ENCODE data around the gene OPN3. TPM values are rescaled to one million over a fixed set of nuclear protein-coding genes. Genes with fewer than 3 reads are reported as not detected.

The OPN3 gene
- total RNA-seq, 1 experiment from 2014 or later, result 55.3 TPM

- no peak for DNase-seq
- no peaks in the 10 kb centered on the region for H3K36me3 ChIP-seq (replicated peaks; ENCODE audit: control insufficient read depth, insufficient read depth, low read length)
- H3K4me3 ChIP-seq (ENCODE audit: insufficient read depth, low read depth, low read length), result no peak overlapping the region
- H3K27me3 ChIP-seq (ENCODE audit: control insufficient read depth, insufficient read depth, low read length), result no peaks in the 10 kb centered on the region
Measured at GRCh38 chr1:241658081-241658793, 18.1 kb upstream of the OPN3 start.

- Histone ChIP-seq H3K36me3 (replicated peaks; ENCODE audit: control insufficient read depth, insufficient read depth, low read length) (no peaks in the 10 kb centered on the region), H3K4me3 (ENCODE audit: insufficient read depth, low read depth, low read length) (no peak overlapping the region), H3K27me3 (ENCODE audit: control insufficient read depth, insufficient read depth, low read length) (no peaks in the 10 kb centered on the region)
- no peak for DNase-seq
Measured at GRCh38 chr1:241654641-241655040, 14.5 kb upstream of the OPN3 start.

- no peak overlapping the region for H3K4me3 ChIP-seq (ENCODE audit: insufficient read depth, low read depth, low read length)
- H3K36me3 ChIP-seq (replicated peaks; ENCODE audit: control insufficient read depth, insufficient read depth, low read length), result no peaks in the 10 kb centered on the region
- H3K27me3 ChIP-seq (ENCODE audit: control insufficient read depth, insufficient read depth, low read length), result no peaks in the 10 kb centered on the region
- DNase-seq, result no peak
Measured at GRCh38 chr1:241654019-241654418, 13.8 kb upstream of the OPN3 start.

- no peak for DNase-seq
- Histone ChIP-seq H3K27me3 (ENCODE audit: control insufficient read depth, insufficient read depth, low read length) (no peaks in the 10 kb centered on the region), H3K36me3 (replicated peaks; ENCODE audit: control insufficient read depth, insufficient read depth, low read length) (no peaks in the 10 kb centered on the region), H3K4me3 (ENCODE audit: insufficient read depth, low read depth, low read length) (no peak within 1 kb of the TSS)
Measured at GRCh38 chr1:241652012-241652411, 11.8 kb upstream of the OPN3 start, which contains the start of gene WDR64. TSS of gene WDR64 (plus strand) at chr1:241652281. CDS start at chr1:241652485, 204 bp downstream.

- H3K36me3 ChIP-seq (replicated peaks; ENCODE audit: control insufficient read depth, insufficient read depth, low read length), result no peaks in the 10 kb centered on the region
- no peak overlapping the region for H3K4me3 ChIP-seq (ENCODE audit: insufficient read depth, low read depth, low read length)
- no peak for DNase-seq
- no peaks in the 10 kb centered on the region; the same call in 1 of the 2 replicates for H3K27me3 ChIP-seq (ENCODE audit: control insufficient read depth, insufficient read depth, low read length)
Measured at GRCh38 chr1:241648159-241648558, 8.0 kb upstream of the OPN3 start.

- Histone ChIP-seq H3K27me3 (ENCODE audit: control insufficient read depth, insufficient read depth, low read length) (no peaks in the 10 kb centered on the region; the same call in 1 of the 2 replicates), H3K4me3 (ENCODE audit: insufficient read depth, low read depth, low read length) (no peak overlapping the region), H3K36me3 (replicated peaks; ENCODE audit: control insufficient read depth, insufficient read depth, low read length) (no peaks in the 10 kb centered on the region)
- DNase-seq, result no peak
Measured at GRCh38 chr1:241647658-241648057, 7.5 kb upstream of the OPN3 start.

GRCh38 chr1:241646201-241646600, 6.0 kb upstream of the OPN3 start:
- Histone ChIP-seq H3K4me3 (ENCODE audit: insufficient read depth, low read depth, low read length) (no peak overlapping the region), H3K36me3 (replicated peaks; ENCODE audit: control insufficient read depth, insufficient read depth, low read length) (no peaks in the 10 kb centered on the region), H3K27me3 (ENCODE audit: control insufficient read depth, insufficient read depth, low read length) (no peaks in the 10 kb centered on the region; the same call in 1 of the 2 replicates)
- no peak for DNase-seq

- H3K36me3 ChIP-seq (replicated peaks; ENCODE audit: control insufficient read depth, insufficient read depth, low read length), result no peaks in the 10 kb centered on the region
- H3K27me3 ChIP-seq (ENCODE audit: control insufficient read depth, insufficient read depth, low read length), result no peaks in the 10 kb centered on the region; the same call in 1 of the 2 replicates
- no peak overlapping the region for H3K4me3 ChIP-seq (ENCODE audit: insufficient read depth, low read depth, low read length)
- DNase-seq, result no peak
Measured at GRCh38 chr1:241645199-241645598, 5.0 kb upstream of the OPN3 start.

GRCh38 chr1:241644259-241644658, 4.1 kb upstream of the OPN3 start:
- Histone ChIP-seq H3K36me3 (replicated peaks; ENCODE audit: control insufficient read depth, insufficient read depth, low read length) (no peaks in the 10 kb centered on the region), H3K4me3 (ENCODE audit: insufficient read depth, low read depth, low read length) (no peak overlapping the region), H3K27me3 (ENCODE audit: control insufficient read depth, insufficient read depth, low read length) (no peaks in the 10 kb centered on the region; the same call in 1 of the 2 replicates)
- no peak for DNase-seq

- Histone ChIP-seq H3K27me3 (ENCODE audit: control insufficient read depth, insufficient read depth, low read length) (no peaks in the 10 kb centered on the region; the same call in 1 of the 2 replicates), H3K36me3 (replicated peaks; ENCODE audit: control insufficient read depth, insufficient read depth, low read length) (no peaks in the 10 kb centered on the region), H3K4me3 (ENCODE audit: insufficient read depth, low read depth, low read length) (no peak overlapping the region)
- DNase-seq, result no peak
Measured at GRCh38 chr1:241642593-241642944, 2.4 kb upstream of the OPN3 start.

GRCh38 chr1:241641773-241642592, 1.8 kb upstream of the OPN3 start:
- H3K27me3 ChIP-seq (ENCODE audit: control insufficient read depth, insufficient read depth, low read length), result no peaks in the 10 kb centered on the region; the same call in 1 of the 2 replicates
- H3K36me3 ChIP-seq (replicated peaks; ENCODE audit: control insufficient read depth, insufficient read depth, low read length), result no peaks in the 10 kb centered on the region
- H3K4me3 ChIP-seq (ENCODE audit: insufficient read depth, low read depth, low read length), result no peak overlapping the region
- DNase-seq, result no peak

- H3K36me3 ChIP-seq (replicated peaks; ENCODE audit: control insufficient read depth, insufficient read depth, low read length), result no peaks in the 10 kb centered on the region
- no peaks in the 10 kb centered on the region; the same call in 1 of the 2 replicates for H3K27me3 ChIP-seq (ENCODE audit: control insufficient read depth, insufficient read depth, low read length)
- no peak for DNase-seq
- H3K4me3 ChIP-seq (ENCODE audit: insufficient read depth, low read depth, low read length), result no peak overlapping the region
Measured at GRCh38 chr1:241640867-241641622, 876 bp upstream of the OPN3 start.

GRCh38 chr1:241639623-241640148, 483 bp downstream of the OPN3 start:
- peak; percentile 71 for DNase-seq

GRCh38 chr1:241638909-241639622, 1.1 kb downstream of the OPN3 start:
- peak overlapping the region; percentile 99 for H3K4me3 ChIP-seq (ENCODE audit: insufficient read depth, low read depth, low read length)
- DNase-seq, result no peak
- H3K27me3 ChIP-seq (ENCODE audit: control insufficient read depth, insufficient read depth, low read length), result no peaks in the 10 kb centered on the region; the same call in 1 of the 2 replicates
- H3K36me3 ChIP-seq (replicated peaks; ENCODE audit: control insufficient read depth, insufficient read depth, low read length), result peaks cover 4% of the 10 kb centered on the region

More at GRCh38 chr1:241639623-241640148, 483 bp downstream of the OPN3 start:
- H3K36me3 ChIP-seq (replicated peaks; ENCODE audit: control insufficient read depth, insufficient read depth, low read length), result peaks cover 4% of the 10 kb centered on the region
- H3K4me3 ChIP-seq (ENCODE audit: insufficient read depth, low read depth, low read length), result peak overlapping the region; percentile 99
- no peaks in the 10 kb centered on the region; the same call in 1 of the 2 replicates for H3K27me3 ChIP-seq (ENCODE audit: control insufficient read depth, insufficient read depth, low read length)

Data from H7 (cell line).